Lower leg skin (tissue), 3 donors: ENCODE results near the gene CHD3.

Experiments used
- CTCF ChIP-seq, 3 donors: fragments of 450-650 bp; IDR thresholded peaks; one replicate each; pipeline ENCODE4 v1.5.1; 2016; ENCODE audit warnings: antibody characterized with exemption in 3 of 3, mild to moderate bottlenecking in 3 of 3, moderate library complexity in 2 of 3
- POLR2A ChIP-seq, 2 donors: fragments of 450-650 bp; IDR thresholded peaks; one replicate each; pipeline ENCODE4 v1.6.1; 2016 to 2017; ENCODE audit warnings: antibody characterized with exemption in 2 of 2, mild to moderate bottlenecking in 1 of 2, moderate library complexity in 1 of 2

GRCh38 chr17:7867881-7868329 is 20.7 kb upstream of the CHD3 start:
- TF ChIP-seq CTCF (IDR thresholded peaks at IDR 0.05), result no peak
- no peak for TF ChIP-seq POLR2A (IDR thresholded peaks at IDR 0.05)
